Loucy (cell line): Measurements from ENCODE around the gene CYTL1.

Experiments
- H2AFZ ChIP-seq: fragments of 200-600 bp; sonication (generic); 2 replicates; pipeline ENCODE4 v1.6.0; 2016; ENCODE audit warnings: antibody characterized with exemption, mild to moderate bottlenecking, low read length, moderate library complexity
- H3F3A ChIP-seq: fragments of 200-600 bp; 2 replicates; pipeline ENCODE4 v1.6.0; 2016; ENCODE audit warnings: antibody characterized with exemption, low read depth, mild to moderate bottlenecking
- H3K27me3 ChIP-seq: fragments of 200-600 bp; sonication (generic); 2 replicates; pipeline ENCODE4 v1.6.1; 2014; ENCODE audit warnings: low read length, mild to moderate bottlenecking; ENCODE audit not compliant: insufficient read depth, poor library complexity, severe bottlenecking
- H3K36me3 ChIP-seq: fragments of 200-600 bp; sonication (generic); 2 replicates; pipeline ENCODE4 v1.6.1; 2016; ENCODE audit warnings: low read length; ENCODE audit not compliant: insufficient read depth
- H3K4me1 ChIP-seq: fragments of 200-600 bp; sonication (generic); 2 replicates; pipeline ENCODE4 v1.5.1; 2014; ENCODE audit warnings: low read length, mild to moderate bottlenecking; ENCODE audit not compliant: insufficient read depth, poor library complexity, severe bottlenecking
- H3K4me2 ChIP-seq: fragments of 200-600 bp; sonication (generic); 2 replicates; pipeline ENCODE4 v1.6.0; 2014; ENCODE audit warnings: antibody characterized with exemption, low read length, low read depth, mild to moderate bottlenecking; ENCODE audit not compliant: poor library complexity, severe bottlenecking
- H3K4me3 ChIP-seq: fragments of 200-600 bp; sonication (generic); 2 replicates; pipeline ENCODE4 v1.5.1; 2014; ENCODE audit warnings: low read length, mild to moderate bottlenecking, mixed read lengths; ENCODE audit not compliant: poor library complexity, severe bottlenecking
- H3K79me2 ChIP-seq: fragments of 200-600 bp; sonication (generic); 2 replicates; pipeline ENCODE4 v1.6.1; 2014; ENCODE audit warnings: low read length; ENCODE audit not compliant: insufficient read depth
- H3K9ac ChIP-seq: fragments of 200-600 bp; sonication (generic); 2 replicates; pipeline ENCODE4 v1.6.0; 2014; ENCODE audit warnings: mild to moderate bottlenecking, low read depth, low read length, moderate library complexity; ENCODE audit not compliant: poor library complexity, severe bottlenecking
- H3K9me2 ChIP-seq: fragments of 200-600 bp; sonication (generic); replicated peaks from 2 replicates; pipeline ENCODE4 v1.6.1; 2016; ENCODE audit warnings: low read depth, low read length, mixed read lengths
- H3K9me3 ChIP-seq: fragments of 200-600 bp; sonication (generic); 2 replicates; pipeline ENCODE4 v1.6.1; 2014; ENCODE audit warnings: mild to moderate bottlenecking, antibody characterized with exemption, low read length, low read depth; ENCODE audit not compliant: insufficient read depth
- H4K20me1 ChIP-seq: fragments of 200-600 bp; sonication (generic); 2 replicates; pipeline ENCODE4 v1.6.0; 2014; ENCODE audit warnings: antibody characterized with exemption, low read length, mild to moderate bottlenecking; ENCODE audit not compliant: insufficient read depth, poor library complexity, severe bottlenecking
- EZH2phosphoT487 ChIP-seq: fragments of 200-600 bp; IDR thresholded peaks from 2 replicates; pipeline ENCODE4 v1.6.1; 2018; ENCODE audit warnings: antibody characterized with exemption, mild to moderate bottlenecking, moderate library complexity, borderline replicate concordance
- TF ChIP-seq, protein P1 (sequence below): fragments of 200-600 bp; sonication (generic); conservative IDR thresholded peaks from 2 replicates; pipeline ENCODE4 v1.5.1; 2014; ENCODE audit warnings: mild to moderate bottlenecking, antibody characterized with exemption, low read length

The CYTL1 gene

DNA sequence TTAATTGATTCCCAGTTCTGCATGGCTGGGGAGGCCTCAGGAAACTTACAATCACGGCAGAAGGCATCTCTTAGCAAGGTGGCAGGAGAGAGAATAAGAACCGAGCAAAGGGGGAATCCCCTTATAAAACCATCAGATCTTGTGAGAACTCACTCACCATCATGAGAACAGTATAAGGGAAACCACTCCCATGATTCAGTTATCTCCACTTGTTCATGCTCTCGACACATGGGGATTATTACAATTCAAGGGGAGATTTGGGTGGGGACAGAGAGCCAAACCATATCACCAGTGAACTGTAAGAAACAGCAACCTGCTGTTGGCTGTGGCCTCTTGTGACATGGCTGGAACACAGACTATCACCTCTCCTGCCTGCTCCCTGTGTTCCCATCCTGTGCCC, 7.1 kb upstream of the CYTL1 start:
- Histone ChIP-seq H3K9ac (no peak overlapping the region), H3F3A (no peaks in the 10 kb centered on the region), H3K27me3 (no peaks in the 10 kb centered on the region), H3K36me3 (no peaks in the 10 kb centered on the region), H3K9me3 (peaks cover 2% of the 10 kb centered on the region; the same call in 1 of the 2 replicates), H3K4me2 (no peak overlapping the region), H3K79me2 (no peaks in the 10 kb centered on the region), H3K9me2 (no peaks in the 10 kb centered on the region), H3K4me1 (no peaks in the 10 kb centered on the region), H2AFZ (no peak overlapping the region), H4K20me1 (no peaks in the 10 kb centered on the region), H3K4me3 (no peak overlapping the region)
- TF ChIP-seq EZH2phosphoT487: no peak
- TF ChIP-seq, protein P1, sequence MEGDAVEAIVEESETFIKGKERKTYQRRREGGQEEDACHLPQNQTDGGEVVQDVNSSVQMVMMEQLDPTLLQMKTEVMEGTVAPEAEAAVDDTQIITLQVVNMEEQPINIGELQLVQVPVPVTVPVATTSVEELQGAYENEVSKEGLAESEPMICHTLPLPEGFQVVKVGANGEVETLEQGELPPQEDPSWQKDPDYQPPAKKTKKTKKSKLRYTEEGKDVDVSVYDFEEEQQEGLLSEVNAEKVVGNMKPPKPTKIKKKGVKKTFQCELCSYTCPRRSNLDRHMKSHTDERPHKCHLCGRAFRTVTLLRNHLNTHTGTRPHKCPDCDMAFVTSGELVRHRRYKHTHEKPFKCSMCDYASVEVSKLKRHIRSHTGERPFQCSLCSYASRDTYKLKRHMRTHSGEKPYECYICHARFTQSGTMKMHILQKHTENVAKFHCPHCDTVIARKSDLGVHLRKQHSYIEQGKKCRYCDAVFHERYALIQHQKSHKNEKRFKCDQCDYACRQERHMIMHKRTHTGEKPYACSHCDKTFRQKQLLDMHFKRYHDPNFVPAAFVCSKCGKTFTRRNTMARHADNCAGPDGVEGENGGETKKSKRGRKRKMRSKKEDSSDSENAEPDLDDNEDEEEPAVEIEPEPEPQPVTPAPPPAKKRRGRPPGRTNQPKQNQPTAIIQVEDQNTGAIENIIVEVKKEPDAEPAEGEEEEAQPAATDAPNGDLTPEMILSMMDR: no peak

DNA sequence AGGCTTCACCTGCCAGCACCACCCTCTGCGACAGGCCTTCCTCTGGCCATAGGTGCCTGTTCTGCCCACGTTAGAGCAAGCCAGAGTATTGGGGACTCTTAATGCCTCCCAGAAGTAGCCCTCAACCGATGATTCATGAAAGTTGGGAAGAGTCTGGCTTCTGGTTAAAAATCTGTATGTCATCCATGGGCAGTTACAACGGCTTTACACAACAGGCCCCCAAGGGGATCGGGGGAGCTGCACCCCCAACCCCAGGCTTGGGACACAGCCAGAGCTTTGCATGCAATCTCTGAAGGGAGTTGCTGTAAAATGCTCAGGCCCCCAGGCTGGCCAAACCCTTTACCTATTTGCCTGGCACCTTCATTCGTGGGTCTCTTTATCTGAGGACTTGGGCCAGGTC, 5.4 kb upstream of the CYTL1 start:
- H3K4me1 ChIP-seq: no peaks in the 10 kb centered on the region
- H3K36me3 ChIP-seq: no peaks in the 10 kb centered on the region
- no peak overlapping the region for H2AFZ ChIP-seq
- H3K9me2 ChIP-seq: no peaks in the 10 kb centered on the region
- TF ChIP-seq, protein P1: no peak
- TF ChIP-seq EZH2phosphoT487: no peak
- H3K27me3 ChIP-seq: no peaks in the 10 kb centered on the region
- H3K9ac ChIP-seq: no peak overlapping the region
- no peaks in the 10 kb centered on the region for H3K79me2 ChIP-seq
- no peaks in the 10 kb centered on the region for H3F3A ChIP-seq
- H4K20me1 ChIP-seq: no peaks in the 10 kb centered on the region
- peaks cover 2% of the 10 kb centered on the region; the same call in 1 of the 2 replicates for H3K9me3 ChIP-seq
- H3K4me3 ChIP-seq: no peak overlapping the region
- no peak overlapping the region for H3K4me2 ChIP-seq

DNA sequence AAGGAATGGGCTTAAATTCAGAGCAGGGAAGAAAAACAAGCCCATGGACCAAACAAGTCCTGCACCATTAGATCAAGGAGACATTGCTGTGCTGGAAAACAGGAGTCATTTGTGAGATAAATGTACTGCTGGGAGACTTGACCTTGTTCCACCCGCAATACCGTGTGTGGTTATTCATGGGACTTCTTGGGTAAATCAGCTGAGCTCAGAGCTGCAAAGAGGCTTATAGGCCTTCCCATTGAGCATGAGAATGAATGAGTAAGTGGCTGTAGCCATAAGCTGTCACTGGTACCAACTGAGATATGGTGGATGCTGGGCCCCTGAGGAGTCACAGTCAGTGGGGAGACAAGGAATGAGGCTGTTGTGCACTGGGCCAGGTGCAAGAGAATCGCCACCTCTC, 2.3 kb upstream of the CYTL1 start:
- no peaks in the 10 kb centered on the region for H3K27me3 ChIP-seq

More for the DNA sequence above, 2.3 kb upstream of the CYTL1 start:
- no peaks in the 10 kb centered on the region for H3K79me2 ChIP-seq
- no peaks in the 10 kb centered on the region for H3K9me2 ChIP-seq
- TF ChIP-seq, protein P1: no peak
- TF ChIP-seq EZH2phosphoT487: no peak
- H3K4me3 ChIP-seq: no peak overlapping the region
- no peaks in the 10 kb centered on the region for H3F3A ChIP-seq
- H3K9ac ChIP-seq: no peak overlapping the region
- no peak overlapping the region for H3K4me2 ChIP-seq
- H4K20me1 ChIP-seq: no peaks in the 10 kb centered on the region
- peaks cover 2% of the 10 kb centered on the region; the same call in 1 of the 2 replicates for H3K9me3 ChIP-seq
- no peaks in the 10 kb centered on the region for H3K36me3 ChIP-seq
- no peaks in the 10 kb centered on the region for H3K4me1 ChIP-seq
- H2AFZ ChIP-seq: no peak overlapping the region
